Lower lobe of right lung (tissue), 2 donors: ENCODE data around the gene NPTXR. TPM values are rescaled to one million over a fixed set of nuclear protein-coding genes. Genes with fewer than 3 reads are reported as not detected.

Source experiments
- ATAC-seq, 2 donors: fragments of 200-7000 bp; cut with Tn5 transposase; one replicate each; pipeline ENCODE4 v1.9.1; 2020 to 2022; ENCODE audit warnings: mild to moderate bottlenecking in 2 of 2, moderate library complexity in 2 of 2
- DNase-seq: peaks from one replicate; pipeline ENCODE4 v3.0.0-alpha.2; 2020
- H3K27ac ChIP-seq: fragments of 200-600 bp; one replicate; pipeline ENCODE4 v1.8.0; 2022
- H3K27me3 ChIP-seq: fragments of 200-600 bp; one replicate; pipeline ENCODE4 v1.8.0; 2022; ENCODE audit warnings: low read depth
- H3K36me3 ChIP-seq: fragments of 200-600 bp; one replicate; pipeline ENCODE4 v1.8.0; 2022; ENCODE audit warnings: mild to moderate bottlenecking
- H3K4me1 ChIP-seq: fragments of 200-600 bp; one replicate; pipeline ENCODE4 v1.8.0; 2022
- H3K4me3 ChIP-seq: fragments of 200-600 bp; one replicate; pipeline ENCODE4 v1.8.0; 2022; ENCODE audit warnings: mild to moderate bottlenecking
- H3K9me3 ChIP-seq: fragments of 200-600 bp; one replicate; pipeline ENCODE4 v1.8.0; 2022
- CTCF ChIP-seq: fragments of 200-600 bp; IDR thresholded peaks from one replicate; pipeline ENCODE4 v1.8.0; 2022; ENCODE audit warnings: antibody characterized with exemption, mild to moderate bottlenecking
- intact Hi-C: fragments of 100-400 bp; cut with DNase I; formaldehyde crosslinking; loops from one replicate; pipeline ENCODE4 v1.11.0; 2022
- total RNA-seq: library from RNA; stranded (reverse); fragmentation: NEBNext Ultra II Directional; extraction: Animal tissue kit (Norgen Biotek cat#: 25700); gene quantifications from one replicate; pipeline ENCODE4 v1.2.1, GENCODE V29; 2021
- donor health status: DM: no; HTN: yes; CAD: no; lungs with severe emphysema.

The NPTXR gene
- total RNA-seq, 1 donor from 2014 or later, result 5.1 TPM

GRCh38 chr22:38830845-38831108 is 13.1 kb downstream of the NPTXR start:
- ATAC-seq (no peak), DNase-seq (no peak)
- intact Hi-C loops, result no loop called here
- H3K4me1 ChIP-seq, result no peaks in the 10 kb centered on the region
- no peak overlapping the region for H3K4me3 ChIP-seq
- no peaks in the 10 kb centered on the region for H3K36me3 ChIP-seq
- H3K27me3 ChIP-seq, result no peaks in the 10 kb centered on the region
- no peak overlapping the region for H3K27ac ChIP-seq
- TF ChIP-seq CTCF, result no peak
- no peaks in the 10 kb centered on the region for H3K9me3 ChIP-seq

GRCh38 chr22:38830026-38830844 is 13.6 kb downstream of the NPTXR start:
- no peaks in the 10 kb centered on the region for H3K36me3 ChIP-seq
- no peak overlapping the region for H3K4me3 ChIP-seq
- no peaks in the 10 kb centered on the region for H3K27me3 ChIP-seq
- no peaks in the 10 kb centered on the region for H3K9me3 ChIP-seq
- ATAC-seq (no peak), DNase-seq (peak; percentile 36)
- no peaks in the 10 kb centered on the region for H3K4me1 ChIP-seq
- H3K27ac ChIP-seq, result no peak overlapping the region
- TF ChIP-seq CTCF, result no peak
- intact Hi-C loops, result no loop called here

GRCh38 chr22:38829485-38829884 is 14.3 kb downstream of the NPTXR start:
- intact Hi-C loops, result no loop called here
- ATAC-seq, result no peak

GRCh38 chr22:38828616-38829205 is 15.1 kb downstream of the NPTXR start:
- TF ChIP-seq CTCF, result no peak
- H3K4me3 ChIP-seq, result no peak overlapping the region
- H3K27me3 ChIP-seq, result no peaks in the 10 kb centered on the region
- intact Hi-C loops, result no loop called here
- peak; percentile 30 for DNase-seq
- no peaks in the 10 kb centered on the region for H3K4me1 ChIP-seq
- H3K9me3 ChIP-seq, result no peaks in the 10 kb centered on the region
- ATAC-seq, result no peak
- no peak overlapping the region for H3K27ac ChIP-seq
- no peaks in the 10 kb centered on the region for H3K36me3 ChIP-seq

More at GRCh38 chr22:38829485-38829884, 14.3 kb downstream of the NPTXR start:
- H3K9me3 ChIP-seq, result no peaks in the 10 kb centered on the region
- H3K27me3 ChIP-seq, result no peaks in the 10 kb centered on the region
- H3K4me3 ChIP-seq, result no peak overlapping the region
- H3K36me3 ChIP-seq, result no peaks in the 10 kb centered on the region
- no peak for DNase-seq
- no peak overlapping the region for H3K27ac ChIP-seq
- H3K4me1 ChIP-seq, result no peaks in the 10 kb centered on the region
- TF ChIP-seq CTCF, result no peak

- no peaks in the 10 kb centered on the region for H3K27me3 ChIP-seq
- no peaks in the 10 kb centered on the region for H3K36me3 ChIP-seq
- intact Hi-C loops, result no loop called here
- ATAC-seq (no peak), DNase-seq (peak; percentile 32)
- H3K27ac ChIP-seq, result no peak overlapping the region
- no peaks in the 10 kb centered on the region for H3K4me1 ChIP-seq
- H3K4me3 ChIP-seq, result no peak overlapping the region
- H3K9me3 ChIP-seq, result no peaks in the 10 kb centered on the region
- TF ChIP-seq CTCF, result no peak
Observed at GRCh38 chr22:38828191-38828590, 15.6 kb downstream of the NPTXR start.
